Ureter (tissue), 1 donor: ENCODE measurements around the gene DNAL1. TPM values are rescaled to one million over a fixed set of nuclear protein-coding genes. Genes with fewer than 3 reads are reported as not detected.
"Not testable (repeated sequence)": the region's sequence is repeated elsewhere in the genome, so short reads cannot be mapped to it uniquely, and the experiment has no call there.

Source experiments
- DNase-seq: peaks from one replicate; pipeline ENCODE4 v3.0.0-alpha.2; 2020; ENCODE audit warnings: low spot score
- total RNA-seq: library from RNA; stranded (reverse); gene quantifications from one replicate; pipeline ENCODE4 v1.2.4, GENCODE V29; 2023
- donor health status: DM: yes; HTN: yes; CAD: no.

Gene DNAL1
- total RNA-seq, 1 donor from 2014 or later = 14.9 TPM

DNA sequence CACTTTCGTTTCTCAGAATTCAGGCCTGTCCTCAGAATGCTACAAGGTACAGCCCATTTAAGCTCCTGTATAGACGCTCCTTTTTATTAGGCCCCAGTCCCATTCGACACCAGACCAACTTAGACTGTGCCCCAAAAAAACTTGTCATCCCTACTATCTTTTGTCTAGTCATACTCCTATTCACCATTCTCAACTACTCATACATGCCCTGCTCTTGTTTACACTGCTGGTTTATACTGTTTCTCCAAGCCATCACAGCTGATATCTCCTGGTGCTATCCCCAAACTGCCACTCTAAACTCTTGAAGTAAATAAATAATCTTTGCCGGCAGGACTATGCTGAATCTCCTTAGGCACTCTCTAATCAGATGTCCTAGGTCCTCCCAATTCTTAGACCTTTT lies 63.3 kb downstream of the DNAL1 start:
- not testable (repeated sequence) for DNase-seq

DNA sequence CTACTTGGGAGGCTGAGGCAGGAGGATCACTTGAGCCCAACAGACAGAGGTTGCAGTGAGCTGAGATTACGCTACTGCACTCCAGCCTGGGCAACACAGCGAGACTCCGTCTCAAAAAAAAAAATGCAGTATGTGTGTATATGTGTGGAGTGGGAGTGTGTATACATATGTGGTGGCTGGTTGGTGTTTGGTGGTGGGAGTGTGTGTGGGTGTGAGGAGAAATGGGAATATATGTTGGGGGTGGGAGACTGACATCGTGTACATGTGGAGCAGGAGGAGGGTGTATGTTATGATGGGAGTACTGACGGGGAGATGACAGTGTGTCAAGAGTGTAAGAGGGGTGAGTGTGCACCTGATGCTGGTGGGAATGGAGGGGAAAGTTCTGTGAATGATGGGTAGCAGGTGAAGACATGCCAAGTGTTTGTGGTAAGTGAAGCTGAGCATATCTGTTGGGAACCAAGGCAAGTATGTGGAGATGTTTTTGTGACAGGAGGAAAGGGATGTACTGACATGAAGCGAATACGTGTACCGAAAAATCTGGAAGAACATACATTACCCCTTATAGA lies 65.2 kb downstream of the DNAL1 start:
- DNase-seq = no peak

DNA sequence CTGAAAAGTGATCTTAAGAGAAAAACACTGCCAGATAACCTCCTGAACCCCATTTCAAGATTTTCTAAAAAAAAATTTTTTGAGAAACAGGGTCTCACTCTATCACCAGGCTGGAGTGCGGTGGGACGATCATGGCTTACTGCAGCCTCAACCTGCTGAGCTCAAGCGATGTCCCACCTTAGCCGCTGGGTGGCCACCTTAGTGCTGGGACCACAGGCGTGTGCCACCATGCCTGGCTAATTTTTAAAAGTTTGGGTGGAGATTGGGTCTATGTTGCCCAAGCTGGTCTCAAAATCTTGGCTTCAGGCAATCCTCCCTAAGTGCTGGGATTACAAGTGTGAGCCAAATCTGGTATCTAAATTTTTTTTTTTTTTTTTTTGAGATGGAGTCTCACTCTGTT lies 66.0 kb downstream of the DNAL1 start:
- DNase-seq = no peak

DNA sequence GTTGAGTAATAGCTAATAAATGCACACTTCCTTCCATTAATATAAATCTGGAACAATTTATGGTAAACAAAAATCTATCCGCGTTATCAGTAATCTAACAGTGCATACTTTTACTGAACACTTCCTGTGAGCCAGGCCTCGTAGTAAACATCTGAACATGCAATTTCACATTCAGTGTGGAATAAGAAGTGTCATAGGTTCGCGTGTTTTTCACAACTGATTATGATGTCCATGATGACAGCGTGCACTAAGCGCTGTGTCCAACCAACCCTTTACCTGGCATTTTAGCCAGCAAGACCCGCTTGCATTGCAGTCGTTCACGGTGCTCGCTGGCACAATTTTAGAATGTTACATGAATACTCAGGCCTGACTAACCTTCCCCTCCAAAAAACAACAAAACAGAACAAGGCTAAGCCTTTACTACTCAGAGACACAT lies 67.3 kb downstream of the DNAL1 start:
- no peak for DNase-seq

DNA sequence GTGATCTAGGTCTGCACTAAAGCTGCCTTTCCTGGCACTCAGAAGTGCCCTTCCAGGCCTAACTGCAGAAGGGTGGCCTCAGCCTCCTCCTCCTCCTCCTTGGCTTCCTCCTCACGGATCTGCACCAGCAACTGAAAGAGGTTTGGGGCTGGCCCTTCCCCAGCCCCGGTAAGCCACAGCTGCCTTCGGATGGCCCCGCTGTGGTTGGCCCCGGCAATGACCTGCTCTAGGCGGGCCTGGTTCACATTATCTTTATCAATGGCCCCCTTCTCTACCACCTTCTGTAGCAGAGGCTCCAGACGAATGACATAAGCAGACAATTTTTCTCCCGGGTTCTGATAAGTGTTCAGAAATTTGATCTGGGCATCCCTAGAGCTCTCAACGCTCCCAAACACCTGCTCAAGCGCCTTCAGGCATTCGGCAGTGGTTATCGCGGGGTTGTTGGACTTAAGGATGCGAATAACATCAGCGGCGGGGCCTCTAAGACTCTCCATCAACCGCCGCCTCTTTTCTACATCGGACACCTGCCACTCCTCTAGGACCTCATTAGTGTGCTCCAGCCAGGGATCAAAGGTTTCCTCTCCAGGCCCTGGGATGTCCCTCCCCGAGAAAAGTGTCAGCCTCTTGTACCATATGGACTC lies 67.9 kb downstream of the DNAL1 start:
- DNase-seq = no peak

DNA sequence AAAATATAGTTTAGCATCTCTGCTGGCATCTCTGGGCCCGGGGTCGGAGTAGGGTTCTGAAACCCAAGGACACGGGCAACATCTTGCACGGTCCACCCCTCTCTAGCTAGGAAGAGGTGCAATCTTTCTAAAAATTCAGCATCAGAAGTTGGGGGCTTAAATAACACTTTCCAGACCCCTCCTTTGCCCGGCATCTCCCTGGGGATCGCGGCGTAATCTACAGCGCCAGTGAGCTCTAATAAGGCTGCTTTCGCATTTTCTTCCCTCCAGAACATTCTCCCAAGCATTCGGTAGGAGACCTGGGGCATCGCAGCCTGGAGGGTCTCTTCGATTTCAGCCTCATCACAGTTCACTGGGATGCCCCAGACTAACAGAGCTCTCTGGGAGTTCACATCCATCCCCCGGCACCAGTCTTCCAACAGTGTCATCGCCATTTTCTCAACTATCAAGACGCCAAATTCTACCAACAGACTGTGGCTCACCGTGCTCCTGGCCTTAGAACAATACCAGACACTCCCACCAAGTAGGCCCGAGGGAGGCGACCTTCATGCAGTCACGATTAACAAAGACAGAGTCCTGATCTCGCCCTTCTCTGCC lies 68.5 kb downstream of the DNAL1 start:
- DNase-seq = no peak

DNA sequence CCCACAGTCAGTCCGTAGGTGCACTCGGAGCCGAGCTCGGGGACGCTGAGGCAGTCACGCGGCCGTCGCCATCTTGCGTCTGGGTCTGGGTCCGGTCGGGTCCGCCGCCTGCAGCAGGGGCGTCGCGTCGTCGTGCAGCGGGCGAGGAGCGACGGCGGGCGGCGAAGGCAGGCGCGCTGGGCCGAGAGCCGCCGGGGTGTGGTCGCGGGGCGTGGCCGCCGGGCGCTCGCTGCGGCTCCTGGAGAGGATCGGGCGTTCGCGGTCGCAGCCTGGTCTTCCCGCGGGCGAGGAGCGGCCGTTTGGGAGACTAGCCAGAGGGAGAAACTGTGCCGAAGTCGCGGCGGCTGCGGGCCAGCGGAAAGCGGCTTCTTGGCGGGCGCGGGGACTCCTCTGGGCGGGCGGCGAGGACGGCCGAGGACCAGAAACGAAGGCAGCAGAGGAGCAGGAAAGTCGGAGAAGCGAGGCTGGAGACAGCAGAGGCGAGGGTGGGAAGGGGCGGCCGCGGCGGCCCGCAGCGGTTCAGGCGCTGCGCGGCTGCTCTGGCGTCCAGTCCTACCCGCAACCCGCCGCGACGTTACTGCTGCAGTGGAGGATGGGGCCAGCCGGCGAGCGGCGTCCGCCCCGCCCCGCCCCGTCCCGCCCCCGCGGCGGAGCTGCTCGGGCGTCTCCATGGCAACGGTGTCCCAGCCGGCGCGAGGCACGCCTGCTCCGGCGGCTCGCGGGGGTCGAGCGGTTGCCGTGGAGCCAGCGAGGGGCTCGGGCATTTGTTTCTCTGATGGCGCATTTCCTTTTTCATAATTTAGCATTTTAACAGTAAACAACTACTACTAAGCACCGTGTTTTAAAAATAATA lies 69.2 kb downstream of the DNAL1 start, which contains the start of gene PNMA1:
Gene PNMA1 (minus strand): TSS at position 582 of the 853 bp plus-strand sequence. CDS start 745 bp downstream, outside the sequence.
- DNase-seq = peak; percentile 84

DNA sequence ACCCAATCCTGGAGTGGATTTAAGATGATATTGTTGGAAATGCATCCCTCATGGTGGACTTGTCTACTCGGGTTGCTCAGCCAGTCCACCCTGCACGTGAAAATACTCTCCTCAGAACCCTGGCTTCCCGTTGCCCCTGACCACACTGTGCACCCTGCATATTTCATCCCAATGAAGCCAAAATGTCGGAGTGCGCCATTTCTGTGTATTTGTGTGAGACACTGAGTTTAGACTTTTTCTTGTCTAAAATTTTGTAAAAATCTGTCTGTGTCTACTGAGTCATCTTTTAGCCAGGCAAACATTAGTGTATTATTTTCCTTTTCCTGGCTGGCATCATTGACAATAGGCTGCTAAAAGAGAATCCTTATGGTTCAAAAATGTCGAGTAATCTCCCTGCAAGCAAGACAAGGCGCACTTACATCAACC lies 69.9 kb downstream of the DNAL1 start:
- no peak for DNase-seq

DNA sequence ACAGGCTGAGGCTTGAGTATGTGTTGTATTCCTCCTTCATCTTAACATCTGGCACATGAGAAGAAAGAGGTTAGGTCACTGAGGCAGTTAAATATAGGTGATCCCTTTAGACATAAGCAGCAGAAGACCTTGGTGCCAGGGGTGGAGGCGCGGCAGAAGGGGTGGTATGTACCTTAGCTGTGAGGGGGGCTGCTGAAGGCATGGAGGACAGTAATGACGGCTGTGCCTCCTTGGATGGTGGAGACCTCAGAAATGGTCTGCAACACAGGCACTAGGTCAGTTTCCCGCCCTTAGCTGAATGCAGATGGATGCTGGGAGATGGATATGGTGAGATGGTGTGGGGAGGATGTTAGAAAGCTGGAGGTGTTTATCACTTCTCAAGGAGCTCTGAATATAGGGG lies 70.9 kb downstream of the DNAL1 start:
- DNase-seq = no peak

DNA sequence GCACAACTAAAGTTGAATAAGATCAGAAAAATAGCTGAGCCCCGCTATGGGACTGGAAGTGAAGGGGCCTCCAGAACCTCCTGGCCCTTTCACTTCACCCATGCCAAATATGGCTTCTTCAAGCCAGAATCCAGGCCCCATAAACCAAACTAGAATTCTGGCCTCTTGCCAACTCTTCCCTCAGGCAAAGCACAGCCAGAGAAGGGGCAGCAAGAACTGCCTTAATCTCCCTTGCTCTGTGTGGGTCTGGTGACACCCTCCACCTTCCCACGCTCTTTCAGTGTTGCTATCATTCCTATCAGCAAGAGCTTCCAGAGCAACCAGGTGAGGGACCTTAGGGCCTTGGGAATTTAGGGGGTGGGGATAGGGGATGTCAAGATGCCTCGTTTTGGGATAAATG lies 72.5 kb downstream of the DNAL1 start:
- no peak for DNase-seq

DNA sequence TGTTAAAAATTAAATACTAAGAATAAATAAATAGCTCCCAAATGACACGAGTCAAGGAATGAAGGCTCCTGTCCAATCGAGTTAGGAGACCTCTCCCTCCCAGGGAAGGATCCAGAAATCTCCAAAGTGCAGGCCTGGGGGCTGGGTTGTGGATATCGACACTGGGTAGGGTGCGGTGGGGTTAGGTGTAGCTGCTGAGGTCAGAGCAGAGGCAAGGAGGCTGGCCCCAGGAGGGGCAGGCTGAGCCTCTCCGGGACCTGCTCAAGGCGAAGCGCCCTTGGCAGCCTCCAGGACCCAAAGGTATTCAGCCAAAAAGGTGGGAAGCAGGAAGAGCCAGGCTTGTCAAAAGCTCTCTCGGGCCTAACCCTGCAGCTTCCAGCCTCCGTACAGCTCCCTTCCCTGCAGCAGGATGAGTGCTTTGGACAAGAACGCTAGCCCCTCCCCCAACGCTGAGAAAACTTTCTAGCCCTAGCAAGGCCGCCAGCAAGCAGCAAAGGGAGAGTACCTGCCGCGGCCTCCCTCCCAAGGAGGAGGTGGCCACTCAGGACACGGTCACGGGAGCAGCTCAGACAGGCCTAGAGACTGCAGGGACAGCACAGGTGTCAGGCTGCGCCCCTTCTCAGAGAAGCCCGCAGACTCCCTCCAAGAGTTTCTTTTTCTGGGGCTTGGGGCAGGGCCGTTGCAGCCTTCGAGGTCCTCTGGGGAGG lies 73.1 kb downstream of the DNAL1 start:
- DNase-seq = no peak

DNA sequence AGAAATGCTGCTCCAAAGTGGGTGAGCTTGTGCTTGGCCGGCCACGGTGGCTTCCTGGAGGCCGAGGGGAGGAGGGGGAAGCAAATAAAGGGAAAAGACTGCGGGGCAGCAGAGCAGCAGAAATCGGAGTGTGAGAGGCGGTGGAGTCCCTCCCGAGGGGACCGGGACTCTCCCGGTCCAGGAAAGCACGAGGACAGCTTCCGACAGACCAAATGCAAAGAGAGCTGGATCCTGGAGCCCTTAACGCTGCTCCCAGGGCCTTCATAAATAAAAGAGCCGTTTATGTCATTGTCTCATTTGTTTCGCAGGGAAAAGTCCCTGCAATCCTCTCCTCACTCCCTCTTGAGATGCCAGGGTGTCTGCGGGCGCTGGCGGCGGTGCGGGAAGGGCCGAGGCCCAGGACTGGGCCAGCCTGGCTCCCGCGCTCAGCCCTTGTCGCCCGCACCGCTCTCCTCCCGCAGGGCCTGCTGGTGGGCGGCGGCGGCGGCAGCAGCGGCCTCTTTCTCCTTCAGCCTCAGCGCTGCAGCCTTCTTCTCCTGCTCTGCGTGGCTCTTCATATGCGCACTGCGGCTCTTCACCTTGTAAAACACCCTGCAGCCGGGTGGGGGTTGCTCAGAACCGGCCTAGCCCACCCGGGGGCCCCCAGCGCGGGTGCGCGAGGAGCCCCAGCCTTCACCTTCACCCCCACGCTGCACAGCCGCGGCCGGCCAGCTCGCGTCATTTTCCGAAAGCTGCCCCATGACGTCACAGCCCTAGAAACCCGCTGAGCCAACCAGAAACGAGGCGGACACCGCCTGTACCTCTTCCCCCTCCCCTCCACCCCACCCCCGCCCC lies 73.8 kb downstream of the DNAL1 start:
- DNase-seq = no peak

DNA sequence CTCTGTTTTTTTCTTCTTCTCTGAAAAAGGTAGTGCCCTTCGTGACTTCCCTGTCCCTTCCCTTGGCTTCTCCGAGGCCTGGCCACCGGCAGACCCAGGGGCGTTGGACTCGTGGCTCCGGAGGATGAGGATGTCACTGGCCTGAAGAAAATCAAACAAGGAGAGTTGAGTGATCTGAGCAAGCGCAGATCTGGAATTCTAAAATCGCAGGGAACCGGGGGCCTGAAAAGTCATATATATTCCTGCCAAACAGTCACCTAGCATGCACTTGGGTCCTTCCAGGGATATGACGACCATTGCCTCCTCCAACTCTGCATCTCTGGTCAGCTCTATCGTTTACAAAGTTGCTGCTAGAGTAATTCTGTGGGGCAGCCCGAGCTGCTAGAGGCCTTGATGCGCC lies 74.6 kb downstream of the DNAL1 start:
- no peak for DNase-seq

DNA sequence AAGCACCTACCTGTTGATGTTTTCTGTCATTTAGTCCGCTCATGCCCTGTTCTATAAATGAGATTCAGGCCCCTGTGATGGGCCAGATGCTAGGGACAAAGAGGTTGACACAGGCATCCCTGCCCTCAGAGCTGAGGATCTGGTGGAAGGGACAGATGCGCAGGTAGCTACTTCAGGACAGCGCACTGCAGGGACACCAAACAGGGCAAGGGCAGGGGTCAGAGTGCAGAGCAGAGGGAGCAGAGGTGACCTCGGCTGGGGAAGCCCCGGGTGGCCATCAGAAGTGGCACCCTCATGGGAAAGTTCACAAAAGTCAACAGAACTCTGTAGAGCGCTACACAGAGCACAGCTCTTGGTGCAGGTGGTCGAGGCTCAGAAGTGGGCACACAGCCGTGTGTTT lies 75.0 kb downstream of the DNAL1 start:
- no peak for DNase-seq

DNA sequence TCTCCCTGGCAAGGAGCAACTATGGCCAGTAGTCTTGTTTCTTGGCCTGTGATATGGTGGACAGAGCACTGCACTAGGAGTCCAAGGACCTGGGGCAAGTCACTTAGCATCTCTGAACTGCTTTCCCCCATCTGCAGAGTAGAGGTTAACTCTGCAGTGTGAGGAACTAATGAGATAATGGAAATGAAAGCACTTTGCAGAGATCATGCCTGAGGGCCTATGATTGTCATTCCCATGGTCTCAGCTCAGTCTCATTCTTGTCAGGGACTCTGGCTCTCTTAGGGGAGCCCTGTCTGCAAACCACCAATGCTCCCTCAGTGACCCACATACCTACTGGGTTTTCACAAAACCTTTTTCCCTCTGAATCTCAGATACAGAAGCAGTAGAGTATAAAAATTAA lies 75.8 kb downstream of the DNAL1 start:
- DNase-seq = no peak

DNA sequence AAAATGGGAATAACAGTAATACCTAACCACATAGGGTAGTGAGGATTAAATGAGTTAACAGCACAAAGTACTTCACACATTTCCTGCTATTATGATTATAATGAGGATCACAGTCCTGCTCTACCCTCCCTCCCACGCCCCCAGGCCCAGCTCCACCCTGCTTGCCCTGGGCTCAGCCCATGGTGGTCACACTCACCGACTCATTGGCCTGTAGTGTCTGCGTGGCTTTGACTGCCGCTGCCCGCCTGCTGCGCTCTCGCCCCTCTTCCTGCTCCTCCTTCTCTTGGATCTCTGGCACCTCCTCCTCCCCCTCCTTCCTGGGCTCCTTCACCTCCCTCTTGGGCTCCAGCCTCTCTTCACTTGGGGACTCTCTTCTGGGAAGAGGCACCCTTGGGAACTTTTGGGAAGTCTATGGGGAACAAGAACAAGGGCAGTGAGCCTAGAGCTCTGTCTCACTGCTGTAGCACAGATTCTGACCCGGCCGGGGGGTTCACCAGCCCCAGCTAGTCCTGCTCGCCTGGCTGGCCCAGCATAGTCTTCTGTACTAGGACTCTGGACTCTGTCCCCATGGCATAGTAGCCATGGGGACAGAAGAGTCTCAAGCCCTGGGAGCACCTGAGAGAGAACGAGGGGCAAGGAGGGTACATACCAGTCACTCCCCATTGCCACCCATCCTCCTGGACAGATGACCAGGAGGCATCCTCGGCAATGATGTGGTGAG lies 76.5 kb downstream of the DNAL1 start:
- DNase-seq = no peak

DNA sequence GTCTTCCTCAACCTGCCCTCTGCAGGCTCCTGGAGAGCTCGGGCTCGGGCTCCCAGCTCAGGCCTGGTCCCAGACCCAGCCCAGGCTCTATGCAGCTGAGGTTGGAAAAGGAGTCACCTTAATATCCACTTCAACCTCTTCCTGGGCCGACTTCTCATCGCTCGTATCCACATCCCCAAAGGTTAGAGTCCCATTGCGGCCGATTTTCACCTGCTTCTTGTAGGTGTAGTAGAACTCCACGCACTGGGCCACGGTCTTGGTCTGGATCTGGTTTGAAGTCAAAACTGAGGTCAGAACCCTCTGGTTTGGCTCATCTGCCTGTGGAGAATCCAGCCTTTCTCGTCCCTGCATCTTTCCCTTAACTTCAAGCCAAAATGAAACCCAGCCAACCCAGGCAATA lies 77.8 kb downstream of the DNAL1 start:
- no peak for DNase-seq

DNA sequence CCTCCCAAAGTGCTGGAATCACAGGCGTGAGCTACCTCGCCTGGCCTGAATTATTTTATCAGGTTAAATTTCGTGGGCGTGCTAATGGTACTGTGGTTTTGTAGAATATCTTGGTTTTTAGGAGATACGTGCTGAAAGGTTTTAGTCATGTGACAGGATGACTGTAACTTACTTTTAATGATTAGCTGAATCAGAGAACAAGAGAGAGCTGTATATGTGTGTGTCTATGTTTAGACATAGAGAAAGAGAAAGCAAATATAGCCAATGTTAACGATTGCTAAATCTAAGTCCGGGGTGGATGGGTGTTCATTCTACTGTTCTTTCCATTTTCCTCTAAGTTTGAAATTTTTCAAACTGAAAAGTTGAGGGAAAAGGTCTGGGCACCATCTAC lies 78.6 kb downstream of the DNAL1 start:
- no peak for DNase-seq

DNA sequence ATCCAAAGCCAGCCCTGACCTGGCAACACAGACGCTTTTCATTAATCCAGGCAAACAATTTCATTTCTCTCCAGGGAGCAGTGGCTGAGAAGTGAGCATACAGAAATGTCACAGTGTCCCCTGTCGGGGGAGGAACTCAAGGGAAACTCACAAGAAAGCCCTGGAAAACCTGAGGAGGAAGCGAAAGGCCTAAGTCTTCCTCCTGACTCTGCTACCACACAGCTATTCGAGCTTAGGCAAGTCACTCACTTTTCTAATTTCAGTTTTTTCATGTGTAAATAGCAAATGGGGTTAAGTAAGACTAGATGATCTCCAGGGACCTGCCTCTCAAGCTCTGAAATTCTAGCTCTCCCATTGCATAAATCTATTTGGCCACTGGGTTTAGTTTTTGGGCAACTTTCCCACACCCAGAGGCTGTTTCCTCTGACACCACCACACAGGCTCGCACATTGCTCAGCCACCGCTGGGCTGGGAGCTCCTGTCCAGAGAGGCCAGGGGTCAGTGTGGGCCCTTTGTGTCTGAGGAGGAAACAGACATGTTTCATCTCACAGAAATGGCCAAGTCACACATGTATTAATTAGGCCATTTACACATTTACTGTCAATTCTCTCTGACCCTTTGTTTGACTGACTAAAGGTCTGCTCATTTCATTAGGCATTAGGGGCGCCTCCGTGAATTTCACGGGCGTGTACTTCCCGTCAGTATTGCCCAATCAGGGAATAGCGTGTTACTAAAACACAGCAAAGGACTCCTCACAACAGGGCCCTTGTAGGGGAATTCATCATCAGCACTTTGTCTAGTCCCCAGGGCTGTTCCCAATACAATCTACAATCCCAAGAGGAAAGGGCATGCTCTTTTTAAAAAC lies 79.2 kb downstream of the DNAL1 start:
- DNase-seq = peak; percentile 70
